Adrenal gland (tissue), 12 donors: ENCODE results near the gene LHFPL6. TPM values are rescaled to one million over a fixed set of nuclear protein-coding genes. Genes with fewer than 3 reads are reported as not detected.

Source experiments
- DNase-seq, 7 donors: peaks; one replicate each; pipeline ENCODE4 v3.0.0-alpha.2; 2019 to 2020
- H3K27ac ChIP-seq, 5 donors: fragments of 200-600 bp; sonication (generic) in 4 of 5; 1 replicate in 3 of 5; 2 replicates in 2 of 5; pipeline versions ENCODE4 v1.5.1 to v1.8.0; 2016 to 2020; ENCODE audit warnings: mild to moderate bottlenecking in 1 of 5
- H3K27me3 ChIP-seq: fragments of 200-600 bp; 2 replicates; pipeline ENCODE4 v1.8.0; 2021
- H3K36me3 ChIP-seq, 2 donors: fragments of 200-600 bp; replicated peaks in 1 of 2; 1 replicate in 1 of 2; 2 replicates in 1 of 2; pipeline versions ENCODE4 v1.5.1 to v1.8.0; 2018 to 2022
- H3K4me1 ChIP-seq, 2 donors: fragments of 200-600 bp; replicated peaks in 1 of 2; 1 replicate in 1 of 2; 2 replicates in 1 of 2; pipeline versions ENCODE4 v1.5.1 to v1.8.0; 2018 to 2021
- H3K4me3 ChIP-seq, 4 donors: fragments of 200-600 bp; sonication (generic) in 3 of 4; one replicate each; pipeline ENCODE4 v1.5.1; 2016 to 2018
- H3K9me3 ChIP-seq, 3 donors: fragments of 200-600 bp; sonication (generic) in 1 of 3; replicated peaks in 1 of 3; 1 replicate in 2 of 3; 2 replicates in 1 of 3; pipeline versions ENCODE4 v1.5.1 to v1.8.0; 2016 to 2021
- POLR2A ChIP-seq, 2 donors: fragments of 450-650 bp; IDR thresholded peaks; one replicate each; pipeline ENCODE4 v1.6.1; 2017; ENCODE audit warnings: antibody characterized with exemption in 2 of 2, mild to moderate bottlenecking in 2 of 2, moderate library complexity in 1 of 2
- WGBS, 4 donors: extraction: QIAGEN DNeasy Blood & Tissue Kit in 2 of 4; methylation state at CpG; one replicate each; pipeline versions ENCODE4 v1.1.5 to v1.1.7; 2013 to 2017; 5-methylcytosine and 5-hydroxymethylcytosine counted together
- intact Hi-C, 2 donors: fragments of 100-400 bp; cut with DNase I; formaldehyde crosslinking; loops; one replicate each; pipeline versions ENCODE4 v1.14.1 to v1.15.0; 2022 to 2023
- polyA plus RNA-seq, 3 donors: library from polyadenylated mRNA; stranded (reverse); fragments of 200-250 nt in 2 of 3; fragments of 350-450 nt in 1 of 3; fragmentation: Illumina TruSeq in 1 of 3; extraction: RNeasy Lipid Tissue Mini Kit (QIAGEN cat#74804) in 1 of 3; gene quantifications; one replicate each; pipeline ENCODE4 v1.2.3, GENCODE V29; 2013 to 2014
- total RNA-seq, 9 donors: library from RNA; depleted of rRNA in 4 of 9; stranded (reverse); fragments of >200 nt in 4 of 9; fragments of 120-200 nt in 1 of 9; fragmentation: NEBNext Ultra II Directional in 1 of 9; extraction: Animal tissue kit (Norgen Biotek cat#: 25700) in 1 of 9; gene quantifications; one replicate each; pipeline versions ENCODE4 v1.1.0 to v1.2.4, GENCODE V29; 2013 to 2023
- TF ChIP-seq, protein P1 (sequence below), 6 experiments: fragments of 450-650 bp in 4 of 6; fragments of 200-600 bp in 2 of 6; sonication (generic) in 1 of 6; IDR thresholded peaks; 1 replicate in 5 of 6; 2 replicates in 1 of 6; pipeline versions ENCODE4 v1.5.1 to v1.8.0; 2016 to 2021; ENCODE audit warnings: antibody characterized with exemption in 6 of 6, mild to moderate bottlenecking in 2 of 6, moderate library complexity in 1 of 6
- donor health status: healthy with polysubstance abuse.
- donor health status: Bipolar disorder and iron deficiency.
- donor health status: DM: yes; HTN: yes; CAD: no.
- donor health status: DM: no; HTN: no; CAD: no.
- donor health status: DM: no; HTN: no; CAD: no.
- donor health status: DM: yes; HTN: yes; CAD: no.

Gene LHFPL6
- total and polyA plus RNA-seq, 12 donors = 28.9 to 113 (median 46.6) TPM

DNA sequence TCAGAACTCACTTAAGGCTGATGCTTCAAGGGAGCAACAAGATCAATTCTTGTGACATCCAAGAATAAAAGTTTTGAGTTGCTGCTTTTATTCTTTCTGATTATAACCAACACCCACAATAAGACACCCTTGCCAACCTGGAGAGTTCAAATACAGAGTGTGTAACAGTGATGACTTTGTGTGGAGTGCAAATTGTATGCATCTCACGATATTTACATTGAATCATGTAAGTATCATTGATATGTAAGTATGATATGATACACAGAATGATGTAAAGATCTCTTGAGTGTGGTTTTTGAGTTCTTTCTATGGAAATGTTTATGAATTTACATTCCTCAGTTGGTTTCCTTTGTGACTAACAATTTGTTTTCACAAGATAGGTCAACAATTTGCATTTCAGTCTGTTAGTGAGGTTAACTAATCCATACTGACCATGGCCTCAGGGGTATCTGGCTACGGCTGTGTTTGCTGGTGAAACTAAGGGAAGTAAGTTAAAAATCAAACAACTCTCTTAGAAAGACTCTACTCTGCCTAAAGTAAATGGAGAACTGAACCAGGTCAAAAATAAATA, 12.4 kb downstream of the LHFPL6 start:
- Histone ChIP-seq H3K27me3 (no peaks in the 10 kb centered on the region), H3K4me1 (no peaks in the 10 kb centered on the region), H3K27ac (no peak overlapping the region), H3K36me3 (no peaks in the 10 kb centered on the region), H3K9me3 (no peaks in the 10 kb centered on the region), H3K4me3 (no peak overlapping the region)
- 38 to 45% (median 42%) methylated on average over 2 of the region's 2 CpGs for WGBS, 4 donors
- DNase-seq = no peak
- no peak for TF ChIP-seq POLR2A (IDR thresholded peaks at IDR 0.05)
- TF ChIP-seq, protein P1, sequence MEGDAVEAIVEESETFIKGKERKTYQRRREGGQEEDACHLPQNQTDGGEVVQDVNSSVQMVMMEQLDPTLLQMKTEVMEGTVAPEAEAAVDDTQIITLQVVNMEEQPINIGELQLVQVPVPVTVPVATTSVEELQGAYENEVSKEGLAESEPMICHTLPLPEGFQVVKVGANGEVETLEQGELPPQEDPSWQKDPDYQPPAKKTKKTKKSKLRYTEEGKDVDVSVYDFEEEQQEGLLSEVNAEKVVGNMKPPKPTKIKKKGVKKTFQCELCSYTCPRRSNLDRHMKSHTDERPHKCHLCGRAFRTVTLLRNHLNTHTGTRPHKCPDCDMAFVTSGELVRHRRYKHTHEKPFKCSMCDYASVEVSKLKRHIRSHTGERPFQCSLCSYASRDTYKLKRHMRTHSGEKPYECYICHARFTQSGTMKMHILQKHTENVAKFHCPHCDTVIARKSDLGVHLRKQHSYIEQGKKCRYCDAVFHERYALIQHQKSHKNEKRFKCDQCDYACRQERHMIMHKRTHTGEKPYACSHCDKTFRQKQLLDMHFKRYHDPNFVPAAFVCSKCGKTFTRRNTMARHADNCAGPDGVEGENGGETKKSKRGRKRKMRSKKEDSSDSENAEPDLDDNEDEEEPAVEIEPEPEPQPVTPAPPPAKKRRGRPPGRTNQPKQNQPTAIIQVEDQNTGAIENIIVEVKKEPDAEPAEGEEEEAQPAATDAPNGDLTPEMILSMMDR (IDR thresholded peaks at IDR 0.05) = no peak
- intact Hi-C loops = no loop called here

DNA sequence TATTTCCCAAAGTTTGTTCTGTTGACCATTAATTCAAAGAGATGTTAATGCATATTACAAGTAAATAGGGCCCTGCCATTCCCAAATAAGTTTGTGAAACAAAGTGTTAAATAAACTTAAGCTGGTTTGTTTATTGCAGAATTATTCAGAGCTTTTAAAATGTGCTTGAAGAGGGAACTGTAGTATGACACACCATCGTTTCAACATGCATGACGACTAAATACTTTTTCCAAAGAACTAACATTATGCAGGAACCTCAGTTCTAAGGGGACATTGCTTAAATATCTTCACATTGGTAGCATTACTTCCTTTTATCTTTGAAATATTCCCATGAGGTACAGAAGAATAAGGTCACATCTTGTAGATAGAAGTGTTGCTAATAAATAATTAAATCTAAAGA, 14.6 kb downstream of the LHFPL6 start:
- 75 to 85% (median 80%) methylated on average over 2 of the region's 2 CpGs for WGBS, 4 donors
- H3K4me3 ChIP-seq = no peak overlapping the region
- no peaks in the 10 kb centered on the region for H3K4me1 ChIP-seq
- no peaks in the 10 kb centered on the region for H3K27me3 ChIP-seq
- DNase-seq = no peak
- intact Hi-C loops = no loop called here
- TF ChIP-seq POLR2A (IDR thresholded peaks at IDR 0.05) = no peak
- TF ChIP-seq, protein P1 (IDR thresholded peaks at IDR 0.05) = no peak
- H3K9me3 ChIP-seq = no peaks in the 10 kb centered on the region
- H3K27ac ChIP-seq = no peak overlapping the region
- no peaks in the 10 kb centered on the region for H3K36me3 ChIP-seq

DNA sequence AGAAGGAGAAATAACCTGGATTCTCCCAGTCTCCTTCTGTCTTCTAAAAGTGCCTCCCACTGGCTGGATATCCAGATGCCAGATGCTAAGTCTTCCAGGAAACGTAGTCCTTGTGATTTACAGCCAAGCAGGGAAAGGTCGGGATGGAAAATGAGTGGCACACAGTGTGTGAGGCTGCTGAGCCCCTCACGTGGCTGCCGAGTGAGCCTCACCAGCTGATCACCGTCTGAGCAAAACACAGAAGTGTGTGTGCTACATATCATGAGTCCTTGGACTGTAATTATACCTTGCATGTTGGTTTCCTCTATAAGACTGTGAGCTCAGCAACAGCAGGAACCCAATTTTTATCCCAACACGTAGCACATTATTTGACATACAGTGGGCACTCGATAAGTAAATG, 15.1 kb downstream of the LHFPL6 start:
- Histone ChIP-seq H3K27me3 (no peaks in the 10 kb centered on the region), H3K9me3 (no peaks in the 10 kb centered on the region), H3K27ac (no peak overlapping the region), H3K36me3 (no peaks in the 10 kb centered on the region), H3K4me3 (no peak overlapping the region), H3K4me1 (no peaks in the 10 kb centered on the region)
- no peak for DNase-seq
- intact Hi-C loops = no loop called here
- 67 to 78% (median 77%) methylated on average over 7 of the region's 7 CpGs for WGBS, 4 donors
- no peak for TF ChIP-seq POLR2A (IDR thresholded peaks at IDR 0.05)
- TF ChIP-seq, protein P1 (IDR thresholded peaks at IDR 0.05) = no peak

DNA sequence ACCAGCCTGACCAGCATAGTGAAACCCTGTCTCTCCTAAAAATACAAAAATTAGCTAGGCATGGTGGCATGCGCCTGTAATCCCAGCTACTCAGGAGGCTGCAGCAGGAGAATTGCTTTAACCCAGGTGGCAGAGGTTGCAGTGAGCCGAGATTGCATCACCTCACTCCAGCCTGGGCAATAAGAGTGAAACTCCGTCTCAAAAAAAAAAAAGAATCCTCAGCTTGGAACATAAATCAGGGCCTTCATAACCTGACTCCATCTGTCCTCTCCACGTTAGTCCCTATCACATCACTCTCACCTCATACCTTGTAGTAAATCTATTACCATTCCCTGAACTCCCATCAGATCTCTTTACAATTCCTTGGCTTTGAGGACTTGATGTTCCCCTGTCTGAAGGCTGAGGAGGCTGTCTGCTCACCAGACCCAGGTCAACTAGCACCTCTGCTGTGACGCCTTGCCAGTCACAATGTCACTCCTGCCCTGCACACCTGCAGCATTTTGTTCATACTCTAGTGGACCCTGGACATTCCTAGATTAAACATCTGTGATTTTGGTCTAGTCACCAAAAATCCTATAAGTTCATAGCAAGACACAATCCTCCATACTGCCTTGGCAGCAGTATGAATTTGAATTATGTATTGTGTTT, 15.9 kb downstream of the LHFPL6 start:
- TF ChIP-seq, protein P1 (IDR thresholded peaks at IDR 0.05) = no peak
- no peak for TF ChIP-seq POLR2A (IDR thresholded peaks at IDR 0.05)
- 87 to 90% (median 89%) methylated on average over 5 of the region's 5 CpGs for WGBS, 4 donors
- DNase-seq = no peak
- Histone ChIP-seq H3K36me3 (no peaks in the 10 kb centered on the region), H3K27me3 (no peaks in the 10 kb centered on the region), H3K4me1 (no peaks in the 10 kb centered on the region), H3K27ac (no peak overlapping the region), H3K9me3 (no peaks in the 10 kb centered on the region), H3K4me3 (no peak overlapping the region)
- intact Hi-C loops = no loop called here
